GM12875 (cell line): ENCODE results near the gene NKG7.

Source experiments
- H3K4me3 ChIP-seq: one replicate; pipeline ENCODE4 v1.5.1; 2011; ENCODE audit warnings: low read depth, low read length, control low read depth
- CTCF ChIP-seq: IDR thresholded peaks from 2 replicates; pipeline ENCODE4 v1.5.1; 2011; ENCODE audit warnings: low read depth, mild to moderate bottlenecking, control low read depth, inconsistent platforms, low read length, moderate library complexity, borderline replicate concordance; ENCODE audit not compliant: insufficient read depth

The NKG7 gene

GRCh38 chr19:51356159-51356801 lies 16.2 kb downstream of the NKG7 start:
- no peak overlapping the region for H3K4me3 ChIP-seq
- TF ChIP-seq CTCF = no peak

DNA sequence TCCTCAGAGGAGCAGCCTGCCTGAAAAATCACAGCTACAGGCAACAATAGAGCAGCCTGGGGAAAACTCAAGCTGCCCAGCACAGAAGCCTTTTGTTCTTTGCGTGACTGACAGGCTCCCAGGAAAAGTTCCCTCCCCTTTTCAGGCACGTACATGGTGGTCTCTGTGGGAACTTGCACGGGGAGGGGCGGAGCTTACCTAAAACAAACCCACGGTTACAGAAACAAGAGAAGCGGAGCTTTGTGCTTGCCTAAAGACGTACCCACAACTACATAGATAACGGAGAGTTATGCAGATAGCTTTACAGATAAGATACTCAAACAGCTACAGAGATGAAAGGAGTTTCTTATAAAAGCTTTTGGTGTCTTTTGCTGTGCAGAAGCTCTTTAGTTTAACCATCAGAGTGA lies 17.7 kb downstream of the NKG7 start:
- H3K4me3 ChIP-seq = no peak overlapping the region
- no peak for TF ChIP-seq CTCF

GRCh38 chr19:51354103-51354741 lies 18.2 kb downstream of the NKG7 start:
- TF ChIP-seq CTCF = no peak
- H3K4me3 ChIP-seq = no peak overlapping the region

DNA sequence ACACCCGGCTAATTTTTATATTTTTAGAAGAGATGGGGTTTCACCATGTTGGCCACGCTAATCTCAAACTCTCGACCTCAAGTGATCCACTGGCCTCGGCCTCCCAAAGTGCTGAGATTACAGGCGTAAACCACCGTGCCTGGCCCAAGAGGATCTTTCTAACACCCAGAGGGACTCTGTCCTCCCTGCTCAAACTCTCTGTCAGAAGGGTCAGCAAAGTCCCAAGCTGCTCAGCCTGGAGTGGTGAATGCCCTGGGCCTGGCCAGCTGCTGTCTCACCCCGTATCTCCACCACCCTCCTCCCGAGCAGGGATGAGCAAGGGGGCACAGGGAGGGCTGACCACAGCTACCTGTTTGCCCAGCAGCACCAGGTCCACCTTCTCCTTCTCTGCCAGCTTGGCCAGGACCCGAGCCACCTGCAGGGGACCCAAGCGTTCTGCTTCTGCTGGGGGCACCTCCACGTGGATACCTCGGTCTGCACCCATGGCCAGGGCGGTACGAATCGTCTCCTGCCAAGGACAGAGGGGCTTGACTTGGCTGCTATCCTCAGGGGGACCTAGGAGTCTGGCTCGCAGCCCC lies 19.6 kb downstream of the NKG7 start:
- H3K4me3 ChIP-seq = no peak overlapping the region
- no peak for TF ChIP-seq CTCF

- TF ChIP-seq CTCF = no peak
- no peak overlapping the region for H3K4me3 ChIP-seq
These were observed 21.0 kb downstream of the NKG7 start for GRCh38 chr19:51351266-51351990.

GRCh38 chr19:51347209-51347928 lies 25.1 kb downstream of the NKG7 start:
- TF ChIP-seq CTCF = no peak
- H3K4me3 ChIP-seq = no peak overlapping the region
